ENCODE data around the gene CCDC32.

DNA sequence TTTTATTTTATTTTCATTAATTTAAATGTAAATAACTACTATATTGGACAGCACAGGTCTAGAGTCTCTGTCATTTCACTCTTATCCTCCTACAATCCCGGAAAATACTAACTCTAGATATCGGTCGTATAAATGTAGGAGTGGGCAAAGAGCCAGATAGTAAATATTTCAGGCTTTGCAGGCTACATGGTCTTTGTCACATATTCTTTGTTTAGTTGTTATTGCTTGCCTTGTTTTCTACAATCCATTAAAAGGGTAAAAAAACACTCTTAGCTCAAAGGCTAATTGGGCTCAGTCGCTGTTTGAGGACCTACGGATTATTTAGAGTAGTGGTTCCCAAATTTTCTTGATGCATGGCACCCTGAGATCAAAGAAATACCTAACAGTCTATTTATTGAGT is 30.9 kb upstream of the CCDC32 start:
- no peak for TF ChIP-seq POLR2A (IDR thresholded peaks at IDR 0.05)
- TF ChIP-seq, protein P1, sequence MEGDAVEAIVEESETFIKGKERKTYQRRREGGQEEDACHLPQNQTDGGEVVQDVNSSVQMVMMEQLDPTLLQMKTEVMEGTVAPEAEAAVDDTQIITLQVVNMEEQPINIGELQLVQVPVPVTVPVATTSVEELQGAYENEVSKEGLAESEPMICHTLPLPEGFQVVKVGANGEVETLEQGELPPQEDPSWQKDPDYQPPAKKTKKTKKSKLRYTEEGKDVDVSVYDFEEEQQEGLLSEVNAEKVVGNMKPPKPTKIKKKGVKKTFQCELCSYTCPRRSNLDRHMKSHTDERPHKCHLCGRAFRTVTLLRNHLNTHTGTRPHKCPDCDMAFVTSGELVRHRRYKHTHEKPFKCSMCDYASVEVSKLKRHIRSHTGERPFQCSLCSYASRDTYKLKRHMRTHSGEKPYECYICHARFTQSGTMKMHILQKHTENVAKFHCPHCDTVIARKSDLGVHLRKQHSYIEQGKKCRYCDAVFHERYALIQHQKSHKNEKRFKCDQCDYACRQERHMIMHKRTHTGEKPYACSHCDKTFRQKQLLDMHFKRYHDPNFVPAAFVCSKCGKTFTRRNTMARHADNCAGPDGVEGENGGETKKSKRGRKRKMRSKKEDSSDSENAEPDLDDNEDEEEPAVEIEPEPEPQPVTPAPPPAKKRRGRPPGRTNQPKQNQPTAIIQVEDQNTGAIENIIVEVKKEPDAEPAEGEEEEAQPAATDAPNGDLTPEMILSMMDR (IDR thresholded peaks at IDR 0.05): no peak
